ENCODE results near the gene DHRSX. TPM values are rescaled to one million over a fixed set of nuclear protein-coding genes. Genes with fewer than 3 reads are reported as not detected.

The DHRSX gene
- total RNA-seq, 1 donor from 2014 or later = 9.9 TPM

- H3K27me3 ChIP-seq (ENCODE audit: control insufficient read depth in 3 of 3, insufficient read depth in 3 of 3, low read length in 3 of 3) = no peaks in the 10 kb centered on the region
- H3K36me3 ChIP-seq (ENCODE audit: control insufficient read depth in 3 of 3, insufficient read depth in 3 of 3, low read length in 3 of 3) = no peaks in the 10 kb centered on the region
- H3K27ac ChIP-seq (ENCODE audit: low read depth, low read length) = no peak overlapping the region
- no peak overlapping the region for H3K9ac ChIP-seq (ENCODE audit: low read depth in 1 of 3, low read length in 3 of 3)
- H3K4me3 ChIP-seq (ENCODE audit: low read length in 3 of 3) = no peak overlapping the region
- no peaks in the 10 kb centered on the region for H3K4me1 ChIP-seq (ENCODE audit: control insufficient read depth in 3 of 3, insufficient read depth in 3 of 3, low read length in 3 of 3)
- H3K9me3 ChIP-seq (ENCODE audit: control insufficient read depth in 3 of 3, low read length in 3 of 3) = peaks cover 0 to 4% (median 0%) of the 10 kb centered on the region in 3 donors
Observed at GRCh38 chrX:2187352-2188115, 313.2 kb downstream of the DHRSX start.

- H3K27ac ChIP-seq (ENCODE audit: low read depth, low read length) = no peak overlapping the region
- H3K27me3 ChIP-seq (ENCODE audit: control insufficient read depth in 3 of 3, insufficient read depth in 3 of 3, low read length in 3 of 3) = no peaks in the 10 kb centered on the region
- H3K9me3 ChIP-seq (ENCODE audit: control insufficient read depth in 3 of 3, low read length in 3 of 3) = peaks cover 0 to 4% (median 0%) of the 10 kb centered on the region in 3 donors
- H3K4me3 ChIP-seq (ENCODE audit: low read length in 3 of 3) = no peak overlapping the region
- H3K9ac ChIP-seq (ENCODE audit: low read depth in 1 of 3, low read length in 3 of 3) = no peak overlapping the region
- no peaks in the 10 kb centered on the region for H3K4me1 ChIP-seq (ENCODE audit: control insufficient read depth in 3 of 3, insufficient read depth in 3 of 3, low read length in 3 of 3)
- no peaks in the 10 kb centered on the region for H3K36me3 ChIP-seq (ENCODE audit: control insufficient read depth in 3 of 3, insufficient read depth in 3 of 3, low read length in 3 of 3)
Observed at GRCh38 chrX:2185341-2186082, 315.3 kb downstream of the DHRSX start.

DNA sequence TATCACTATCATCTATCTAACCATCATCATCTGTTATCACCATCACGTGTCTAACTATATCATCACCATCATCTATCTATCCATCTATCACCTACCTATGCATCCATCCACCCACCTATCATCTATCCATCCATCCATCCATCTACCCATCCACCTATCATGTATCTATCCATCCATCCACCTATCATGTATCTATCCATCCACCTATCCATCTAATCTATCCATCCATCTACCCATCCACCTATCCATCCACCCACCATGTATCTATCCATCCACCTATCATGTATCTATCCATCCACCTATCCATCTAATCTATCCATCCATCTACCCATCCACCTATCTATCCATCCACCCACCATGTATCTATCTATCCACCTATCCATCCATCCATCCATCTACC is 316.7 kb downstream of the DHRSX start:
- no peaks in the 10 kb centered on the region for H3K27me3 ChIP-seq (ENCODE audit: control insufficient read depth in 3 of 3, insufficient read depth in 3 of 3, low read length in 3 of 3)
- no peak overlapping the region for H3K4me3 ChIP-seq (ENCODE audit: low read length in 3 of 3)
- H3K4me1 ChIP-seq (ENCODE audit: control insufficient read depth in 3 of 3, insufficient read depth in 3 of 3, low read length in 3 of 3) = no peaks in the 10 kb centered on the region
- H3K9me3 ChIP-seq (ENCODE audit: control insufficient read depth in 3 of 3, low read length in 3 of 3) = peaks cover 0 to 4% (median 0%) of the 10 kb centered on the region in 3 donors
- H3K9ac ChIP-seq (ENCODE audit: low read depth in 1 of 3, low read length in 3 of 3) = no peak overlapping the region
- no peaks in the 10 kb centered on the region for H3K36me3 ChIP-seq (ENCODE audit: control insufficient read depth in 3 of 3, insufficient read depth in 3 of 3, low read length in 3 of 3)
- H3K27ac ChIP-seq (ENCODE audit: low read depth, low read length) = no peak overlapping the region

GRCh38 chrX:2183193-2183725 is 317.5 kb downstream of the DHRSX start:
- Histone ChIP-seq H3K9ac (ENCODE audit: low read depth in 1 of 3, low read length in 3 of 3) (no peak overlapping the region), H3K9me3 (ENCODE audit: control insufficient read depth in 3 of 3, low read length in 3 of 3) (peaks cover 0 to 4% (median 0%) of the 10 kb centered on the region in 3 donors), H3K27ac (ENCODE audit: low read depth, low read length) (no peak overlapping the region), H3K36me3 (ENCODE audit: control insufficient read depth in 3 of 3, insufficient read depth in 3 of 3, low read length in 3 of 3) (no peaks in the 10 kb centered on the region), H3K4me1 (ENCODE audit: control insufficient read depth in 3 of 3, insufficient read depth in 3 of 3, low read length in 3 of 3) (no peaks in the 10 kb centered on the region), H3K4me3 (ENCODE audit: low read length in 3 of 3) (no peak overlapping the region), H3K27me3 (ENCODE audit: control insufficient read depth in 3 of 3, insufficient read depth in 3 of 3, low read length in 3 of 3) (no peaks in the 10 kb centered on the region)

DNA sequence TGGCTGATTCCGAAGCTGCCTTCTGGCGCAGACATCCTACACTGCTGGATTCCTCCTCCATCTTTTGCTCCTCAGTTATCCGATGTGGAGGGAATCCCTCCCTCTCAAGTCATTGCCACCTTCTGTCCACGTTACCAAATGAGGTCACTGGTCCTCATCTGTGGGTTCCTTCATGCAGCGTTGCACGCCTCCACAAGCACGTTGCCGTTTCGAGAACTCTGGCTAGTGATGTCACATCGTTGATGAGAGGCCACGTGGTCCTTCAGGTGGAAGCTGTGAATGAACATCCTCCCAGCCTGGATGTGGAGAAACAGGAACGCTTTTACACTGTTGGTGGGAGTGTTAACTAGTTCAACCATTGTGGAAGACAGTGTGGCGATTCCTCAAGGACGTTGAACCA is 323.2 kb downstream of the DHRSX start:
- H3K27me3 ChIP-seq (ENCODE audit: control insufficient read depth in 3 of 3, insufficient read depth in 3 of 3, low read length in 3 of 3) = no peaks in the 10 kb centered on the region
- no peak overlapping the region for H3K9ac ChIP-seq (ENCODE audit: low read depth in 1 of 3, low read length in 3 of 3)
- no peaks in the 10 kb centered on the region for H3K4me1 ChIP-seq (ENCODE audit: control insufficient read depth in 3 of 3, insufficient read depth in 3 of 3, low read length in 3 of 3)
- peaks cover 0 to 2% (median 0%) of the 10 kb centered on the region in 3 donors for H3K36me3 ChIP-seq (ENCODE audit: control insufficient read depth in 3 of 3, insufficient read depth in 3 of 3, low read length in 3 of 3)
- H3K9me3 ChIP-seq (ENCODE audit: control insufficient read depth in 3 of 3, low read length in 3 of 3) = peaks cover 0 to 5% (median 0%) of the 10 kb centered on the region in 3 donors
- H3K27ac ChIP-seq (ENCODE audit: low read depth, low read length) = no peak overlapping the region
- H3K4me3 ChIP-seq (ENCODE audit: low read length in 3 of 3) = no peak overlapping the region

DNA sequence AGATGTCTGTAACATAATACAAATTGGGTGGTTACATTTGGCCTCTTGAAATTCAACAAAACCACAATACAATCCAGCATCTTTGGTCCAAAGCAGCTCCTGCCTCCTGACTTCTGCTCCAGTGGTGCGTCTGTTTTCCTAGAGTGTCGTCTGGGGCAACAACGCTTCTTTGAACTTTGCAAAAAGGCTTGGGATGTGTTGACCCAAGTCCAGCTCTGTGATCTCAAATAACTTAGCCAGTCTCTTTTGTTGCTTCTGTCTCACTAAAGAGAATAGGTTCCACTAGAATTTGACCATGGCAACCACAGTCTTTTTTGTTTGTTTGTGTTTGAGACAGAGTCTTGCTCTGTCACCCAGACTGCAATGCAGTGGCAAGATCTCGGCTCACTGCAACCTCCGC is 324.0 kb downstream of the DHRSX start:
- Histone ChIP-seq H3K9me3 (ENCODE audit: control insufficient read depth in 3 of 3, low read length in 3 of 3) (peaks cover 0 to 5% (median 0%) of the 10 kb centered on the region in 3 donors), H3K27ac (ENCODE audit: low read depth, low read length) (no peak overlapping the region), H3K36me3 (ENCODE audit: control insufficient read depth in 3 of 3, insufficient read depth in 3 of 3, low read length in 3 of 3) (peaks cover 0 to 2% (median 0%) of the 10 kb centered on the region in 3 donors), H3K4me1 (ENCODE audit: control insufficient read depth in 3 of 3, insufficient read depth in 3 of 3, low read length in 3 of 3) (no peaks in the 10 kb centered on the region), H3K9ac (ENCODE audit: low read depth in 1 of 3, low read length in 3 of 3) (no peak overlapping the region), H3K4me3 (ENCODE audit: low read length in 3 of 3) (no peak overlapping the region), H3K27me3 (ENCODE audit: control insufficient read depth in 3 of 3, insufficient read depth in 3 of 3, low read length in 3 of 3) (no peaks in the 10 kb centered on the region)

- no peaks in the 10 kb centered on the region for H3K27me3 ChIP-seq (ENCODE audit: control insufficient read depth in 3 of 3, insufficient read depth in 3 of 3, low read length in 3 of 3)
- H3K27ac ChIP-seq (ENCODE audit: low read depth, low read length) = no peak overlapping the region
- peaks cover 0 to 5% (median 0%) of the 10 kb centered on the region in 3 donors for H3K9me3 ChIP-seq (ENCODE audit: control insufficient read depth in 3 of 3, low read length in 3 of 3)
- no peaks in the 10 kb centered on the region for H3K4me1 ChIP-seq (ENCODE audit: control insufficient read depth in 3 of 3, insufficient read depth in 3 of 3, low read length in 3 of 3)
- no peak overlapping the region for H3K9ac ChIP-seq (ENCODE audit: low read depth in 1 of 3, low read length in 3 of 3)
- peaks cover 0 to 2% (median 0%) of the 10 kb centered on the region in 3 donors for H3K36me3 ChIP-seq (ENCODE audit: control insufficient read depth in 3 of 3, insufficient read depth in 3 of 3, low read length in 3 of 3)
- H3K4me3 ChIP-seq (ENCODE audit: low read length in 3 of 3) = no peak overlapping the region
Observed at GRCh38 chrX:2176274-2176673, 324.5 kb downstream of the DHRSX start.

DNA sequence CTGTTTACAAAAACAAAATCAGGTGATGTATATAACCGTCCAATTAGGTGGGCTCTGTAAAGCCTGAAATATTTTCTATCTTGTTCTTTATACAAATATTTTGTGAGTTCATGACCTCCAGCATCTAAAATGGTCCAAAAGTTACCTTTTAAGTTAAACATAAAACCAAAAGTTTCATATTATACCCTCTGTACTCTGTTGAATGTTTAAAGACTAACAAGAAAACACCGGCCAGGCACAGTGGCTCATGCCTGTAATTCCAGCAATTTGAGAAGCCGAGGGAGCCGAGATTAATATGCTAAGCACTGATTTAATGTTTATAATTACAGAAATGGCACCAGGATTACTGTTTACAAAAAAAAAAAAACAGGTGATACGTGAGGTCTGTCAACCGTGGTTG is 328.4 kb downstream of the DHRSX start:
- Histone ChIP-seq H3K9ac (ENCODE audit: low read depth in 1 of 3, low read length in 3 of 3) (no peak overlapping the region), H3K9me3 (ENCODE audit: control insufficient read depth in 3 of 3, low read length in 3 of 3) (peaks cover 0 to 7% (median 0%) of the 10 kb centered on the region in 3 donors), H3K4me1 (ENCODE audit: control insufficient read depth in 3 of 3, insufficient read depth in 3 of 3, low read length in 3 of 3) (no peaks in the 10 kb centered on the region), H3K27me3 (ENCODE audit: control insufficient read depth in 3 of 3, insufficient read depth in 3 of 3, low read length in 3 of 3) (no peaks in the 10 kb centered on the region), H3K36me3 (ENCODE audit: control insufficient read depth in 3 of 3, insufficient read depth in 3 of 3, low read length in 3 of 3) (no peaks in the 10 kb centered on the region), H3K4me3 (ENCODE audit: low read length in 3 of 3) (no peak overlapping the region), H3K27ac (ENCODE audit: low read depth, low read length) (no peak overlapping the region)

Data from skeletal muscle tissue (tissue), 4 donors.